ENCODE measurements around the gene RABAC1. TPM values are rescaled to one million over a fixed set of nuclear protein-coding genes. Genes with fewer than 3 reads are reported as not detected.

Gene RABAC1, protein sequence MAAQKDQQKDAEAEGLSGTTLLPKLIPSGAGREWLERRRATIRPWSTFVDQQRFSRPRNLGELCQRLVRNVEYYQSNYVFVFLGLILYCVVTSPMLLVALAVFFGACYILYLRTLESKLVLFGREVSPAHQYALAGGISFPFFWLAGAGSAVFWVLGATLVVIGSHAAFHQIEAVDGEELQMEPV
- total RNA-seq: 57.5 TPM

GRCh38 chr19:41959056-41960053 lies at the start of gene RABAC1:
RABAC1 (minus strand) TSS chr19:41959321; CDS start chr19:41959292, 29 bp downstream.

DNA sequence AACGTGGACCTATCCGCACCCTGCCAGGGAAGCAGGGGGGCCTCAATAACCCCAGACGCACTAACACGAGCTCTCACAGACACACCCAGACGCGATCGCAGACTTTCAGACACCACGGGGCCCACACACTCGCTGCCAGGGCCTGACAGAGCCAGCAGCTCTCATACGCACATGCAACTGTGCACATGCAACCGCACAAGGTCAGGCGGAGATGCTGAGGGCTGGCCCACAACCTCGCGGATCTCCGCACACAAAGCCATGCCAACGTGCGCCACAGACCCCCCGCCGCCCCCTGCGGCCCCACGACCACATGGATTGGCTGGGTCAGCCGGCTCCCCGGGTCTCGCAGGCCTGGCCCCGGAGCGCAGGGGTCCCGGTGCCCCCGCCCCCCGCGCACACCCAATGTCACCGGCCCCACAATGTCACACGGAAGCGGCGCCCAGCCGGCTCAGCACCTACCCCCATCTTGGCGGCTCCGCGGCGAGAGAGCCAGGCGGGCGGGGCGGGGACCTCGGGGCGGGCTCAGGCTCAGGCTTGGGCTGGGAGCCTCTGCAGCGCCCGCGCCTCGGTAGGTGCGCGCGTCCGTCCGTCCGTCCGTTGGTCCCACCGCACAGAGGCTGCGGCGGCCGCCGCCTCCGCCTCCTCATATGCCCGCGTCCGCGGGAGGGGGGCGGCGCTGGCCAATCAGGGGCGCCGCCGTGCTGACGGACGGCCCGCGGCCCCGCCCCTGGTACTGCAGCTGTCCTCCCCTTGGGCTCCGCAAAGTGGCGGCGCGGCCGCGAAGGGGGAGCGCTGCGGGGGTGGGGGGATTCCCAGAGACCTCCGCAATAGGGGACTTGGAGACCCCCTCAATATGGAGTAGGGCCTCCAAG lies 34.7 kb upstream of the RABAC1 start, which contains the start of gene ATP1A3:
TSS of gene ATP1A3 (minus strand) at position 619 of the 872 bp plus-strand sequence. CDS start at position 465, 154 bp downstream.

GRCh38 chr19:41928221-41928683 lies 30.9 kb downstream of the RABAC1 start, which contains the start of gene ERFL:
ERFL (minus strand) TSS chr19:41928449; CDS start chr19:41912919, 15,530 bp downstream.

Other genes with a start within 250 kb of the RABAC1 start
- gene CEACAM6, start 203.8 kb downstream of the RABAC1 start, total RNA-seq: 20.6 TPM
- 1.9 TPM for gene CEACAM3, start 162.7 kb downstream of the RABAC1 start, total RNA-seq
- not detected for gene LYPD4, start 114.6 kb downstream of the RABAC1 start, total RNA-seq
- not detected for gene DMRTC2, start 114.3 kb downstream of the RABAC1 start, total RNA-seq
- gene RPS19, start 99.1 kb downstream of the RABAC1 start, total RNA-seq: 297 TPM
- gene CD79A, start 82.0 kb downstream of the RABAC1 start, total RNA-seq: 0.99 TPM
- 49.4 TPM for gene ARHGEF1, start 76.1 kb downstream of the RABAC1 start, total RNA-seq
- not detected for gene ERFL, start 30.9 kb downstream of the RABAC1 start, total RNA-seq
- gene ATP1A3, start 34.9 kb upstream of the RABAC1 start, total RNA-seq: 243 TPM
- gene GRIK5, start 110.9 kb upstream of the RABAC1 start, total RNA-seq: 21.4 TPM
- 21.3 TPM for gene ZNF574, start 116.8 kb upstream of the RABAC1 start, total RNA-seq
- gene POU2F2, start 173.1 kb upstream of the RABAC1 start, total RNA-seq: 3.2 TPM